Activated T-helper 1 cell treated with Interleukin-2 at 50 U/mL for 16 hours (primary cell): ENCODE data around the gene HELZ2.
"Not testable (repeated sequence)": the region's sequence is repeated elsewhere in the genome, so short reads cannot be mapped to it uniquely, and the experiment has no call there.

Experiments used
- DNase-seq: peaks from one replicate; pipeline ENCODE4 v3.0.0-alpha.2; 2020; ENCODE audit warnings: low read depth

HELZ2 gene

GRCh38 chr20:63578224-63579016 lies 4.4 kb upstream of the HELZ2 start:
- no peak for DNase-seq

- DNase-seq, result no peak
Observed at GRCh38 chr20:63577317-63577894, 3.4 kb upstream of the HELZ2 start.

- no peak for DNase-seq
Observed at GRCh38 chr20:63576311-63576710, 2.3 kb upstream of the HELZ2 start.

GRCh38 chr20:63574829-63575743 lies 1.0 kb upstream of the HELZ2 start:
- DNase-seq, result no peak

GRCh38 chr20:63573647-63574131 lies 350 bp downstream of the HELZ2 start:
- DNase-seq, result no peak

GRCh38 chr20:63572788-63573646 lies 1.0 kb downstream of the HELZ2 start:
- no peak for DNase-seq

GRCh38 chr20:63572071-63572787 lies 1.8 kb downstream of the HELZ2 start:
- no peak for DNase-seq

GRCh38 chr20:63571087-63571478 lies 3.0 kb downstream of the HELZ2 start:
- DNase-seq, result not testable (repeated sequence)

- DNase-seq, result no peak
Observed at GRCh38 chr20:63570281-63571086, 3.6 kb downstream of the HELZ2 start.

GRCh38 chr20:63568986-63569949 lies 4.8 kb downstream of the HELZ2 start:
- no peak for DNase-seq

GRCh38 chr20:63568170-63568981 lies 5.7 kb downstream of the HELZ2 start:
- no peak for DNase-seq

- peak; percentile 24 for DNase-seq
Observed at GRCh38 chr20:63567386-63568169, 6.5 kb downstream of the HELZ2 start.

- no peak for DNase-seq
Observed at GRCh38 chr20:63567136-63567385, 7.0 kb downstream of the HELZ2 start.

- no peak for DNase-seq
Observed at GRCh38 chr20:63566395-63567135, 7.5 kb downstream of the HELZ2 start.

- no peak for DNase-seq
Observed at GRCh38 chr20:63565699-63566335, 8.2 kb downstream of the HELZ2 start.

- DNase-seq, result no peak
Observed at GRCh38 chr20:63565021-63565698, 8.9 kb downstream of the HELZ2 start.
